Calu3 (cell line): ENCODE data around the gene THOC2. TPM values are rescaled to one million over a fixed set of nuclear protein-coding genes. Genes with fewer than 3 reads are reported as not detected.
A peak's percentile ranks its signal among the peaks of the same experiment; 100 is the strongest.
"Not testable (repeated sequence)": the region's sequence is repeated elsewhere in the genome, so short reads cannot be mapped to it uniquely, and the experiment has no call there.

Source experiments
- BruUV-seq: library from RNA; stranded (reverse); fragments of 400-500 nt; replicated peaks from 2 replicates; lab custom pipeline; 2021; lab: Mats Ljungman, UMichigan
- CTCF ChIA-PET: fragments of 300-600 bp; sonication (Branson Sonifier 250); formaldehyde crosslinking; loops from one replicate; lab custom pipeline; 2022; ENCODE audit warnings: antibody characterized with exemption; lab: Charles Lee
- DNase-seq: peaks from one replicate; pipeline ENCODE4 v3.0.0; 2022
- H3K27ac Mint-ChIP-seq: one replicate; pipeline ENCODE4 v1.8.0; 2022; ENCODE audit warnings: mixed read lengths; ENCODE audit not compliant: unreplicated experiment
- H3K27me3 Mint-ChIP-seq: one replicate; pipeline ENCODE4 v1.8.0; 2022; ENCODE audit warnings: mixed read lengths; ENCODE audit not compliant: unreplicated experiment
- H3K36me3 Mint-ChIP-seq: one replicate; pipeline ENCODE4 v1.8.0; 2022; ENCODE audit warnings: mild to moderate bottlenecking, moderate library complexity, mixed read lengths; ENCODE audit not compliant: insufficient read depth, unreplicated experiment
- H3K4me1 Mint-ChIP-seq: one replicate; pipeline ENCODE4 v1.8.0; 2022; ENCODE audit warnings: mild to moderate bottlenecking, low read depth, mixed read lengths; ENCODE audit not compliant: unreplicated experiment
- H3K4me3 Mint-ChIP-seq: one replicate; pipeline ENCODE4 v1.8.0; 2022; ENCODE audit warnings: mild to moderate bottlenecking, low read depth, moderate library complexity, mixed read lengths; ENCODE audit not compliant: unreplicated experiment
- H3K9me3 Mint-ChIP-seq: one replicate; pipeline ENCODE4 v1.8.0; 2022; ENCODE audit warnings: low read depth, mixed read lengths; ENCODE audit not compliant: unreplicated experiment
- intact Hi-C: fragments of 100-400 bp; cut with micrococcal nuclease; formaldehyde crosslinking; loops from one replicate; pipeline ENCODE4 v1.10.0; 2022; ENCODE audit not compliant: unreplicated experiment
- total RNA-seq: library from RNA; stranded (reverse); gene quantifications from 2 replicates; pipeline ENCODE4 v1.2.3, GENCODE V29; 2022
- TF ChIP-seq, protein P1 (sequence below): fragments of 200-600 bp; IDR thresholded peaks from one replicate; pipeline ENCODE4 v1.8.0; 2022; ENCODE audit warnings: antibody characterized with exemption; ENCODE audit not compliant: unreplicated experiment

The THOC2 gene
- total RNA-seq, 1 experiment from 2014 or later, result 112 TPM

DNA sequence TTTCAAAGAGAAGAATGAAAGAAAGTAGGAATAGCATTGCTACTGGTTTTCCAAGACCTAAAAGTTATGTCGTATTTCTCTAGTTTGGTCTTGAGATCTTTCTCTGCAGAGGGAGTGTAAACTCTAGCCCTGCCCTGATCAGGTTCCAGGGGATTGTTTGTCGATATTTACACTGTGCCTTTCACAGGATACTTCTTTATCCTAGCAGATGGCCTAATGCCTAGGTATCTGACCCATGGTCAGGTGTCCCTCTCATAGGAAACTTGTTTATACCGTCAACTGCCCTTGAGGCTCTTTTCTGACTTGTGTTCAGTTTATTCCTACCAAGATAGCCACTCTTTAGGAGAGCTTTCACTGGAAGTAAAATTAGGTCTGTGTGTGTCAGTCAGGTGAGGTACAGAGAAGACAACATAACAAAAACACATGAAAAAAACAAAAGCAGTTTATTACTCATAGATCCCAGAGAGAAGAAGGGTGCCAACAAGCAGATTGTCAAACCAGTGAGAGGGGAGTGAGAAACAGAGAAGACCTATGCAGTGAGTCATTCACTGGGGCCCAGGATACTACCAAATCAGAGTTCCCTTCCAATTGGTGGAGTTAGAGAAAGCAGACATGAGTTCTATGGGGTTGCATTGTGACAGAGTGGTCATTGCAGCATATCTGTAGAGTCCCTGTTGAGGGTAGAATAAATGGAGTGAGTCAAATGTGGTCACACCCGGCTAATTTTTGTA is 40.6 kb upstream of the THOC2 start:
- no peaks in the 10 kb centered on the region for H3K9me3 Mint-ChIP-seq
- no peak for DNase-seq

DNA sequence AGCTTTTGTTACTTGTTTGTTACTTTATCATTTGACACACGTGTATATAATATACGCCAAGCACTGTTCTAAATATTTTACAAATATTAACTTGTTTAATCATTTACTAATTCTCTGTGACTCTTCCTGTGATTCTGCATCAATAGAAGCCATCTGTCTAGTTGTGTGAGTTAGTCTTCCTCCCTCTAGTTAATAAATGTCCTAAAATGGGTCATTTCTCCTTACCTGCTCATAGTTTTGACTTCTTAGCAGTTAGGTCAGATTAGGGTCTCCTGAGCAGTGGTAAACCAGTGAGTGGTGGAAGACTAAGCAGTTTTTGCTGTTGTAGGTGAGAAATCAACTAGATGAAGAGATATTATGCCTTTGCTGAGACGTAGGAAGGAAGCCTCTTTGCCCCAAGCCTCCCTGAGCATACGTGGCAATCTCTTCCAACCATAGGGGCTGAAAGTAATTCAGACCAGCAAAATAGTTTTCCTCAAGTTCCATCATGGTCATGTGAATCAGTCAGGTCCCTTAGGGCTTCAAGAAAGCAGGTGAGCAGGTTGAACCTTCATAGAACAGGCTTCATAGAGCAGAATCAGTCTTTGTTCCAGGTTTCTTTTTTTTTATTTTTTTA is 38.7 kb upstream of the THOC2 start:
- Mint-ChIP-seq H3K4me3 (peak overlapping the region; percentile 54), H3K36me3 (peaks cover 19% of the 10 kb centered on the region), H3K27ac (peak overlapping the region; percentile 96), H3K27me3 (no peaks in the 10 kb centered on the region), H3K9me3 (no peaks in the 10 kb centered on the region), H3K4me1 (peaks cover 40% of the 10 kb centered on the region)
- TF ChIP-seq, protein P1, sequence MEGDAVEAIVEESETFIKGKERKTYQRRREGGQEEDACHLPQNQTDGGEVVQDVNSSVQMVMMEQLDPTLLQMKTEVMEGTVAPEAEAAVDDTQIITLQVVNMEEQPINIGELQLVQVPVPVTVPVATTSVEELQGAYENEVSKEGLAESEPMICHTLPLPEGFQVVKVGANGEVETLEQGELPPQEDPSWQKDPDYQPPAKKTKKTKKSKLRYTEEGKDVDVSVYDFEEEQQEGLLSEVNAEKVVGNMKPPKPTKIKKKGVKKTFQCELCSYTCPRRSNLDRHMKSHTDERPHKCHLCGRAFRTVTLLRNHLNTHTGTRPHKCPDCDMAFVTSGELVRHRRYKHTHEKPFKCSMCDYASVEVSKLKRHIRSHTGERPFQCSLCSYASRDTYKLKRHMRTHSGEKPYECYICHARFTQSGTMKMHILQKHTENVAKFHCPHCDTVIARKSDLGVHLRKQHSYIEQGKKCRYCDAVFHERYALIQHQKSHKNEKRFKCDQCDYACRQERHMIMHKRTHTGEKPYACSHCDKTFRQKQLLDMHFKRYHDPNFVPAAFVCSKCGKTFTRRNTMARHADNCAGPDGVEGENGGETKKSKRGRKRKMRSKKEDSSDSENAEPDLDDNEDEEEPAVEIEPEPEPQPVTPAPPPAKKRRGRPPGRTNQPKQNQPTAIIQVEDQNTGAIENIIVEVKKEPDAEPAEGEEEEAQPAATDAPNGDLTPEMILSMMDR, result no peak
- CTCF ChIA-PET, result no interaction called here
- TSS peak; percentile 61 for BruUV-seq
- intact Hi-C loops, result loop anchor here (2.0 kb wide), 1 partner anchor 39 kb away; the partner anchor contains the start of gene THOC2
- DNase-seq, result peak; percentile 8

More for the DNA sequence above, 40.6 kb upstream of the THOC2 start:
- Mint-ChIP-seq H3K27ac (peak overlapping the region; percentile 21), H3K36me3 (peaks cover 19% of the 10 kb centered on the region), H3K27me3 (no peaks in the 10 kb centered on the region), H3K4me1 (peaks cover 40% of the 10 kb centered on the region), H3K4me3 (no peak overlapping the region)
- CTCF ChIA-PET, result no interaction called here
- TF ChIP-seq, protein P1, result no peak
- intact Hi-C loops, result no loop called here
- BruUV-seq, result no TSS peak

- H3K27ac Mint-ChIP-seq, result peak overlapping the region; percentile 60
- TF ChIP-seq, protein P1, result no peak
- intact Hi-C loops, result no loop called here
- CTCF ChIA-PET, result no interaction called here
- peaks cover 14% of the 10 kb centered on the region for H3K36me3 Mint-ChIP-seq
- no peaks in the 10 kb centered on the region for H3K9me3 Mint-ChIP-seq
- peak; percentile 84 for DNase-seq
- H3K4me1 Mint-ChIP-seq, result peaks cover 15% of the 10 kb centered on the region
- no peaks in the 10 kb centered on the region for H3K27me3 Mint-ChIP-seq
- no TSS peak for BruUV-seq
- peak overlapping the region; percentile 67 for H3K4me3 Mint-ChIP-seq
These were observed 32.4 kb upstream of the THOC2 start for GRCh38 chrX:123764967-123765871.

- H3K4me1 Mint-ChIP-seq, DNase-seq, H3K9me3 Mint-ChIP-seq, H3K27me3 Mint-ChIP-seq, intact Hi-C loops, H3K27ac Mint-ChIP-seq, BruUV-seq, H3K36me3 Mint-ChIP-seq, H3K4me3 Mint-ChIP-seq: not testable (repeated sequence)
- CTCF ChIA-PET, result interaction anchor here (0.5 kb wide), 1 partner anchor 8 kb away, joined by 4 read pairs; no protein-coding TSS in a partner anchor
These were observed 27.0 kb upstream of the THOC2 start for GRCh38 chrX:123759849-123760248.

- BruUV-seq, H3K4me3 Mint-ChIP-seq, DNase-seq, H3K9me3 Mint-ChIP-seq, H3K27ac Mint-ChIP-seq, intact Hi-C loops, H3K4me1 Mint-ChIP-seq, H3K36me3 Mint-ChIP-seq, CTCF ChIA-PET, H3K27me3 Mint-ChIP-seq: not testable (repeated sequence)
These were observed 24.9 kb upstream of the THOC2 start for GRCh38 chrX:123757794-123758193.
